B cell (primary cell): ENCODE data around the gene FMN1. TPM values are rescaled to one million over a fixed set of nuclear protein-coding genes. Genes with fewer than 3 reads are reported as not detected.

Source experiments
- ATAC-seq: fragments of 200-7000 bp; cut with Tn5 transposase; one replicate; pipeline ENCODE4 v1.10.0; 2021; ENCODE audit warnings: low read depth, mild to moderate bottlenecking, moderate number of reproducible peaks, moderate library complexity
- CTCF ChIA-PET: fragments of 350-600 bp; sonication (Branson Sonifier 250); formaldehyde crosslinking; loops from one replicate; lab custom pipeline; 2021; ENCODE audit warnings: antibody characterized with exemption, inconsistent platforms; lab: Charles Lee
- POLR2A ChIA-PET: fragments of 350-600 bp; sonication (Branson Sonifier 250); formaldehyde crosslinking; loops from one replicate; lab custom pipeline; 2021; ENCODE audit warnings: antibody characterized with exemption; lab: Charles Lee
- DNase-seq: peaks from one replicate; pipeline ENCODE4 v3.0.0; 2013
- H2AFZ ChIP-seq: 2 replicates; pipeline ENCODE4 v1.6.1; 2012; ENCODE audit warnings: mild to moderate bottlenecking, low read depth, low read length; ENCODE audit not compliant: insufficient read depth, poor library complexity, severe bottlenecking
- H3K27ac ChIP-seq, 2 donors: 1 replicate in 1 of 2; 2 replicates in 1 of 2; pipeline ENCODE4 v1.5.1; 2012 to 2013; ENCODE audit warnings: low read length in 2 of 2, mild to moderate bottlenecking in 2 of 2, moderate library complexity in 1 of 2
- H3K27me3 ChIP-seq, 4 experiments: fragments of 200-600 bp in 1 of 4; sonication (generic) in 1 of 4; replicated peaks in 1 of 4; 1 replicate in 2 of 4; 2 replicates in 2 of 4; pipeline versions ENCODE4 v1.6.1 to v1.7.0; 2013 to 2016; ENCODE audit warnings: low read length in 3 of 4, mild to moderate bottlenecking in 2 of 4, mixed read lengths in 1 of 4, moderate library complexity in 1 of 4; ENCODE audit not compliant: insufficient read depth in 4 of 4, control insufficient read depth in 3 of 4; ENCODE audit errors: control extremely low read depth in 1 of 4
- H3K36me3 ChIP-seq, 2 experiments: replicated peaks in 1 of 2; 1 replicate in 1 of 2; 2 replicates in 1 of 2; pipeline versions ENCODE4 v1.6.1 to v1.7.1; 2013; ENCODE audit warnings: low read length in 1 of 2; ENCODE audit not compliant: insufficient read depth in 2 of 2, control insufficient read depth in 1 of 2; ENCODE audit errors: control extremely low read depth in 1 of 2, extremely low read depth in 1 of 2
- H3K4me1 ChIP-seq, 2 donors: fragments of 200-600 bp in 1 of 2; sonication (generic) in 1 of 2; 1 replicate in 1 of 2; 2 replicates in 1 of 2; pipeline versions ENCODE4 v1.5.1 to v1.6.1; 2013 to 2017; ENCODE audit warnings: low read length in 2 of 2; ENCODE audit not compliant: control insufficient read depth in 2 of 2, insufficient read depth in 2 of 2
- H3K4me2 ChIP-seq: replicated peaks from 2 replicates; pipeline ENCODE3; 2012; ENCODE audit warnings: mild to moderate bottlenecking, low read depth, low read length; ENCODE audit not compliant: poor library complexity, severe bottlenecking
- H3K4me3 ChIP-seq, 5 experiments: fragments of 200-600 bp in 1 of 5; sonication (generic) in 1 of 5; 1 replicate in 3 of 5; 2 replicates in 2 of 5; pipeline versions ENCODE4 v1.5.1 to v1.7.0; 2011 to 2016; ENCODE audit warnings: low read length in 4 of 5, mild to moderate bottlenecking in 4 of 5, low read depth in 2 of 5, control low read depth in 1 of 5, moderate library complexity in 1 of 5; ENCODE audit not compliant: insufficient read depth in 1 of 5; ENCODE audit errors: control extremely low read depth in 1 of 5, extremely low read depth in 1 of 5
- H3K79me2 ChIP-seq: fragments of 200-600 bp; sonication (generic); one replicate; pipeline ENCODE4 v1.6.0; 2016; ENCODE audit warnings: low read length; ENCODE audit not compliant: control insufficient read depth, insufficient read depth
- H3K9ac ChIP-seq: fragments of 200-600 bp; sonication (generic); 2 replicates; pipeline ENCODE4 v1.6.1; 2017; ENCODE audit warnings: mild to moderate bottlenecking, low read length, moderate library complexity
- H3K9me3 ChIP-seq, 3 donors: one replicate each; pipeline versions ENCODE4 v1.6.1 to v1.7.1; 2013; ENCODE audit warnings: low read length in 2 of 3; ENCODE audit not compliant: control insufficient read depth in 2 of 3, insufficient read depth in 1 of 3; ENCODE audit errors: control extremely low read depth in 1 of 3
- H4K20me1 ChIP-seq: 2 replicates; pipeline ENCODE4 v1.6.0; 2012; ENCODE audit warnings: mild to moderate bottlenecking, low read length; ENCODE audit not compliant: insufficient read depth, control insufficient read depth, poor library complexity, severe bottlenecking
- H3K27ac Mint-ChIP-seq: one replicate; pipeline ENCODE4 v1.8.0; 2021; ENCODE audit warnings: mixed read lengths
- H3K27me3 Mint-ChIP-seq: one replicate; pipeline ENCODE4 v1.8.0; 2021; ENCODE audit warnings: mixed read lengths
- H3K4me1 Mint-ChIP-seq: one replicate; pipeline ENCODE4 v1.8.0; 2021; ENCODE audit warnings: mixed read lengths
- H3K4me3 Mint-ChIP-seq: one replicate; pipeline ENCODE4 v1.8.0; 2021; ENCODE audit warnings: mixed read lengths
- H3K9me3 Mint-ChIP-seq: one replicate; pipeline ENCODE4 v1.8.0; 2022; ENCODE audit warnings: mixed read lengths; ENCODE audit not compliant: insufficient read depth
- EZH2 ChIP-seq: IDR thresholded peaks from 2 replicates; pipeline ENCODE4 v1.6.1; 2012; ENCODE audit warnings: borderline replicate concordance, low read depth, mild to moderate bottlenecking, moderate library complexity, low read length; ENCODE audit not compliant: insufficient read depth, poor library complexity, severe bottlenecking
- WGBS: methylation state at CpG from one replicate; pipeline ENCODE4 v1.1.5; 2013; ENCODE audit warnings: missing lambda C conversion rate; ENCODE audit not compliant: insufficient coverage; 5-methylcytosine and 5-hydroxymethylcytosine counted together
- intact Hi-C: fragments of 100-400 bp; cut with micrococcal nuclease; formaldehyde crosslinking; loops from one replicate; pipeline ENCODE4 v1.10.0; 2022
- polyA plus RNA-seq: library from polyadenylated mRNA; depleted of rRNA; stranded (reverse); fragments of >200 nt; gene quantifications from 2 replicates; pipeline ENCODE4 v1.2.3, GENCODE V29; 2012
- total RNA-seq, 2 donors: library from RNA; stranded (reverse); fragments of 120-200 nt in 1 of 2; gene quantifications; 1 replicate in 1 of 2; 2 replicates in 1 of 2; pipeline versions ENCODE4 v1.2.3 to v1.2.4, GENCODE V29; 2013 to 2022
- TF ChIP-seq, protein P1 (sequence below): fragments of 200-600 bp; IDR thresholded peaks from one replicate; pipeline ENCODE4 v1.8.0; 2022; ENCODE audit warnings: antibody characterized with exemption, mild to moderate bottlenecking

The FMN1 gene
- total and polyA plus RNA-seq, 2 donors (not counting 1 experiment from before 2014, with no cell fraction given) = 0.21 to 0.96 TPM

DNA sequence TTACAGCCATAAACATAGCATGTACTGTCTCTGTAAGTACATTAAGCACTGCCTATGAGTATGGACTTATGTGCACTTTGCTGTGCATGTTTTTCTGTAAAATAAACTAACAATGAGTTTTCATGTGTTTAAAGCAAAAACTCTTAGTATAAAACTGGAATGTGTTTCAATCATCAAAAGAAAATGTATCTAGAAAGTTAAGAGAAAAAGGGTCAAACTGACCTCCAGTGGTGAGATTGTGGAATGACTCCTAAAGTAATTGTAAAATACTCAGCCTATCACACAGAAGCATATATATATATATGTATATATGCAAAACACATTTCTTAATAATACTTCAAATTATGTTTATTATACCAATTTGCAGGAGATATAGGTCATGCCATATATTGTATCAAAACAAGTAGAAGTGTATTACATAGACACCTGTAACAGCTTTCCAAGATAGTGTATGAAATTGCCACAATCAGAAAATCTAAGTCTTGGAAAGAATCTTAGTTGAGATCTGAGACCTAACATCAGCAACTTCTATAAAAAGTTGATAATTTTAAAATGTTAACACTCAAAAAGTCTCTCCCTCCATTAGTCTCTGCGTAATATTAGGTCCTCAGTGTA is 199.6 kb downstream of the FMN1 start:
- no peak overlapping the region for H3K4me2 ChIP-seq
- H3K9ac ChIP-seq = no peak overlapping the region
- ATAC-seq = no peak
- H3K9me3 ChIP-seq = no peaks in the 10 kb centered on the region
- no peak overlapping the region for H3K27ac ChIP-seq
- no peaks in the 10 kb centered on the region for H3K4me1 Mint-ChIP-seq
- intact Hi-C loops = loop anchor here (2.0 to 5.0 kb wide), 2 partner anchors 38 to 113 kb away; no protein-coding TSS in a partner anchor
- no peaks in the 10 kb centered on the region for H3K27me3 ChIP-seq
- peaks cover 24% of the 10 kb centered on the region for H3K27me3 Mint-ChIP-seq
- H3K36me3 ChIP-seq = no peaks in the 10 kb centered on the region
- H3K9me3 Mint-ChIP-seq = no peaks in the 10 kb centered on the region
- no CpG with 5 or more reads among the region's 1 CpG for WGBS
- H2AFZ ChIP-seq = no peak overlapping the region
- H3K27ac Mint-ChIP-seq = no peak overlapping the region
- ChIA-PET CTCF (interaction anchor here (0.9 to 10.6 kb wide), 14 partner anchors 11 to 344 kb away, joined by 3 to 177 read pairs (median 4); no protein-coding TSS in a partner anchor), POLR2A (no interaction called here)
- TF ChIP-seq, protein P1, sequence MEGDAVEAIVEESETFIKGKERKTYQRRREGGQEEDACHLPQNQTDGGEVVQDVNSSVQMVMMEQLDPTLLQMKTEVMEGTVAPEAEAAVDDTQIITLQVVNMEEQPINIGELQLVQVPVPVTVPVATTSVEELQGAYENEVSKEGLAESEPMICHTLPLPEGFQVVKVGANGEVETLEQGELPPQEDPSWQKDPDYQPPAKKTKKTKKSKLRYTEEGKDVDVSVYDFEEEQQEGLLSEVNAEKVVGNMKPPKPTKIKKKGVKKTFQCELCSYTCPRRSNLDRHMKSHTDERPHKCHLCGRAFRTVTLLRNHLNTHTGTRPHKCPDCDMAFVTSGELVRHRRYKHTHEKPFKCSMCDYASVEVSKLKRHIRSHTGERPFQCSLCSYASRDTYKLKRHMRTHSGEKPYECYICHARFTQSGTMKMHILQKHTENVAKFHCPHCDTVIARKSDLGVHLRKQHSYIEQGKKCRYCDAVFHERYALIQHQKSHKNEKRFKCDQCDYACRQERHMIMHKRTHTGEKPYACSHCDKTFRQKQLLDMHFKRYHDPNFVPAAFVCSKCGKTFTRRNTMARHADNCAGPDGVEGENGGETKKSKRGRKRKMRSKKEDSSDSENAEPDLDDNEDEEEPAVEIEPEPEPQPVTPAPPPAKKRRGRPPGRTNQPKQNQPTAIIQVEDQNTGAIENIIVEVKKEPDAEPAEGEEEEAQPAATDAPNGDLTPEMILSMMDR = peak; percentile 74
- TF ChIP-seq EZH2 = no peak
- no peaks in the 10 kb centered on the region for H3K79me2 ChIP-seq
- H3K4me3 ChIP-seq = no peak overlapping the region
- DNase-seq = peak; percentile 49
- H4K20me1 ChIP-seq = no peaks in the 10 kb centered on the region
- no peak overlapping the region for H3K4me3 Mint-ChIP-seq
- H3K4me1 ChIP-seq = no peaks in the 10 kb centered on the region

DNA sequence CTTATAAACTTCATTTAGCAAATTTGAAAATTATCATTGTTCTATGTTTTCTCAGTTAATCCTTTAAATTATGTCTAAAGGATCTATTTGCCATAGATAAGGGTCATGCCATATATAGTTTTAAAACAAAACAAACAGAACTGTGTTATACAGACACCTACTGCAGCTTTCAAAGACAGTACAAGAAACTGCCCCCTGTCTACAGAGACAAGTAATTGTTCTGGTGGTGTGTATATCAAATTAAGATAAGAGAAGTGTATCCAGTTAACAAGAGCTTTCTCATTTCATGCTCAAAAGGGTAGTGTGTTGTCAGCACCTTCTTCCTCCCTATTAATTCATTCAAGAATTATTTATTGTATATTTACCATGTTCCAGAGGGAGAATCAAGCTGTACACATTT is 201.2 kb downstream of the FMN1 start:
- Mint-ChIP-seq H3K9me3 (no peaks in the 10 kb centered on the region), H3K4me1 (no peaks in the 10 kb centered on the region), H3K4me3 (no peak overlapping the region), H3K27ac (no peak overlapping the region), H3K27me3 (peaks cover 18% of the 10 kb centered on the region)
- no peak overlapping the region for H3K4me3 ChIP-seq
- DNase-seq (no peak), ATAC-seq (no peak)
- no peaks in the 10 kb centered on the region for H3K4me1 ChIP-seq
- H3K4me2 ChIP-seq = no peak overlapping the region
- intact Hi-C loops = loop anchor here (1.0 to 5.0 kb wide), 2 partner anchors 111 to 331 kb away; no protein-coding TSS in a partner anchor
- H3K9me3 ChIP-seq = no peaks in the 10 kb centered on the region
- no peaks in the 10 kb centered on the region for H3K27me3 ChIP-seq
- no peak overlapping the region for H3K27ac ChIP-seq
- H3K9ac ChIP-seq = no peak overlapping the region
- CTCF ChIA-PET = interaction anchor here (0.9 to 10.6 kb wide), 8 partner anchors 49 to 343 kb away, joined by 3 to 177 read pairs (median 6); no protein-coding TSS in a partner anchor
- no peaks in the 10 kb centered on the region for H3K36me3 ChIP-seq
- no peaks in the 10 kb centered on the region for H3K79me2 ChIP-seq
- H2AFZ ChIP-seq = no peak overlapping the region
- POLR2A ChIA-PET = interaction anchor here (0.6 kb wide), 1 partner anchor 153 kb away, joined by 6 read pairs; no protein-coding TSS in a partner anchor
- TF ChIP-seq, protein P1 = peak; percentile 35
- TF ChIP-seq EZH2 = no peak
- no peaks in the 10 kb centered on the region for H4K20me1 ChIP-seq
